ENCODE results near the gene KIRREL3. TPM values are rescaled to one million over a fixed set of nuclear protein-coding genes. Genes with fewer than 3 reads are reported as not detected.

Gene KIRREL3
- total and polyA plus RNA-seq, 9 of the 15 experiments (the other 6 are each of a cell fraction or from before 2014, with no cell fraction given), result 0.04 to 0.10 TPM; not detected in 7

GRCh38 chr11:126413843-126414405, 586.6 kb downstream of the KIRREL3 start:
- in situ Hi-C loops (cut with MboI), result loop anchor here (25.0 kb wide), 1 partner anchor 102 kb away; the partner anchor contains the start of gene DCPS
- no peak overlapping the region for H3K9ac ChIP-seq (ENCODE audit: insufficient read depth in 1 of 2, low read depth in 2 of 2, low read length in 2 of 2)
- H3K4me1 ChIP-seq (replicated peaks in 1 of 2; ENCODE audit: control insufficient read depth in 2 of 2, insufficient read depth in 2 of 2, low read length in 2 of 2), result no peaks in the 10 kb centered on the region
- FAIRE-seq (no peak), DNase-seq (ENCODE audit: extremely low read depth in 1 of 4, low spot score in 3 of 4) (no peak), ATAC-seq (no peak)
- H3K4me2 ChIP-seq (ENCODE audit: insufficient read depth, low read length), result no peak overlapping the region
- no peak overlapping the region for H2AFZ ChIP-seq (ENCODE audit: low read depth, low read length)
- peaks cover 1% of the 10 kb centered on the region for H3K9me1 ChIP-seq (ENCODE audit: control insufficient read depth, insufficient read depth, low read length)
- H3K9me3 ChIP-seq (replicated peaks; ENCODE audit: control insufficient read depth, insufficient read depth, low read depth, low read length), result no peaks in the 10 kb centered on the region
- WGBS (ENCODE audit: insufficient coverage, low coverage, missing lambda C conversion rate), result 72% methylated on average over 6 of the region's 9 CpGs
- no peaks in the 10 kb centered on the region for H3K36me3 ChIP-seq (ENCODE audit: control insufficient read depth, insufficient read depth, low read length)
- no TSS peak for BruUV-seq (replicated peaks)
- no peaks in the 10 kb centered on the region for H3K27me3 ChIP-seq (ENCODE audit: control insufficient read depth in 2 of 2, insufficient read depth in 2 of 2, low read length in 2 of 2)
- no peak overlapping the region for H3K27ac ChIP-seq (ENCODE audit: extremely low read depth, low read depth, low read length)
- intact Hi-C loops (cut with micrococcal nuclease), result no loop called here
- H4K20me1 ChIP-seq (replicated peaks; ENCODE audit: control insufficient read depth, insufficient read depth, low read length), result peaks cover 20% of the 10 kb centered on the region
- no peaks in the 10 kb centered on the region for H3K79me2 ChIP-seq (ENCODE audit: control insufficient read depth, insufficient read depth, low read length)
- no peak overlapping the region for H3K4me3 ChIP-seq
- ChIA-PET POLR2A (interaction anchor here (0.7 kb wide), 1 partner anchor 347 kb away, joined by 3 read pairs; no protein-coding TSS in a partner anchor), CTCF (ENCODE audit: low intra/inter-chr PET ratio) (no interaction called here)
- TF ChIP-seq ZKSCAN1 (IDR thresholded peaks at IDR 0.05; ENCODE audit: low read depth, low read length), result no peak
- no peak for TF ChIP-seq POLR2B (IDR thresholded peaks at IDR 0.05; ENCODE audit: low read depth, partially characterized antibody)
- no peak for TF ChIP-seq CLOCK (CRISPR knock-in tag; IDR thresholded peaks at IDR 0.05; ENCODE audit: borderline replicate concordance)
- TF ChIP-seq CTCF (IDR thresholded peaks at IDR 0.05 in 2 of 3, conservative IDR thresholded peaks at IDR 0.05 in 1 of 3; ENCODE audit: insufficient read depth in 2 of 3, low read depth in 1 of 3, low read length in 3 of 3), result no peak
- no peak for TF ChIP-seq BCL6 (CRISPR knock-in tag; IDR thresholded peaks at IDR 0.05)
- no peak for TF ChIP-seq ZNF717 (CRISPR knock-in tag; IDR thresholded peaks at IDR 0.05)
- TF ChIP-seq ZNF766 (CRISPR knock-in tag; conservative IDR thresholded peaks at IDR 0.05), result no peak
- TF ChIP-seq NFXL1 (CRISPR knock-in tag; IDR thresholded peaks at IDR 0.05), result no peak
- no peak for TF ChIP-seq MTA2 (IDR thresholded peaks at IDR 0.05; ENCODE audit: low read depth)
- TF ChIP-seq SMAD3 (CRISPR knock-in tag; conservative IDR thresholded peaks at IDR 0.05), result no peak
- TF ChIP-seq ASH1L (IDR thresholded peaks at IDR 0.05; ENCODE audit: borderline replicate concordance, low read depth, partially characterized antibody), result no peak
- TF ChIP-seq KDM2B (CRISPR knock-in tag; IDR thresholded peaks at IDR 0.05), result no peak
- no peak for TF ChIP-seq ETV1 (tag; conservative IDR thresholded peaks at IDR 0.05; ENCODE audit: low read depth)
- TF ChIP-seq NCOR1 (IDR thresholded peaks at IDR 0.05), result no peak
- TF ChIP-seq ELF2 (CRISPR knock-in tag; IDR thresholded peaks at IDR 0.05), result no peak
- TF ChIP-seq CHCHD3 (CRISPR knock-in tag; IDR thresholded peaks at IDR 0.05), result no peak

All from K562 (cell line).